D721Med (cell line): ENCODE results near the gene NR2F6.

Experiments
- DNase-seq: peaks from one replicate; pipeline ENCODE4 v3.0.0; 2011; ENCODE audit warnings: low spot score; ENCODE audit not compliant: insufficient read length
- FAIRE-seq: peaks from 2 replicates; lab custom pipeline; 2011; peaks lifted over from hg19 to GRCh38; lab: Jason Lieb, UNC
- CTCF ChIP-seq: IDR thresholded peaks from 2 replicates; pipeline ENCODE4 v1.5.1; 2012; ENCODE audit warnings: mild to moderate bottlenecking, control low read depth; ENCODE audit not compliant: insufficient read depth; ENCODE audit errors: missing control alignments

The NR2F6 gene

GRCh38 chr19:17205237-17206140 is 40.2 kb downstream of the NR2F6 start:
- no peak for FAIRE-seq
- TF ChIP-seq CTCF: peak; percentile 58
- DNase-seq: peak; percentile 84

GRCh38 chr19:17202713-17203112 is 43.0 kb downstream of the NR2F6 start:
- FAIRE-seq (no peak), DNase-seq (no peak)
- TF ChIP-seq CTCF: no peak

GRCh38 chr19:17202249-17202648 is 43.5 kb downstream of the NR2F6 start:
- FAIRE-seq (no peak), DNase-seq (no peak)
- no peak for TF ChIP-seq CTCF

GRCh38 chr19:17200408-17201079 is 45.2 kb downstream of the NR2F6 start:
- TF ChIP-seq CTCF: no peak
- FAIRE-seq (no peak), DNase-seq (no peak)

- FAIRE-seq (no peak), DNase-seq (no peak)
- TF ChIP-seq CTCF: no peak
These were observed 48.1 kb downstream of the NR2F6 start for GRCh38 chr19:17197666-17198065.

- FAIRE-seq: no peak
- TF ChIP-seq CTCF: no peak
- DNase-seq: no peak
These were observed 49.1 kb downstream of the NR2F6 start for GRCh38 chr19:17196610-17197009.
